DND-41 (cell line): ENCODE data around the gene ZNF652.

Experiments
- ATAC-seq: fragments of 200-7000 bp; cut with Tn5 transposase; 3 replicates; pipeline ENCODE4 v1.9.1; 2021; ENCODE audit warnings: low read depth; ENCODE audit not compliant: insufficient read depth
- DNase-seq: peaks from one replicate; pipeline ENCODE4 v3.0.0-alpha.2; 2020
- H2AFZ ChIP-seq: 2 replicates; pipeline ENCODE4 v1.6.0; 2012; ENCODE audit warnings: low read depth, low read length
- H3K27ac ChIP-seq: 2 replicates; pipeline ENCODE4 v1.5.1; 2012; ENCODE audit warnings: low read length, inconsistent platforms
- H3K27me3 ChIP-seq: fragments of 200-600 bp; sonication (generic); 2 replicates; pipeline ENCODE4 v1.6.0; 2012; ENCODE audit warnings: low read length, mild to moderate bottlenecking, inconsistent platforms; ENCODE audit not compliant: insufficient read depth, poor library complexity
- H3K36me3 ChIP-seq: 2 replicates; pipeline ENCODE4 v1.5.1; 2012; ENCODE audit warnings: low read length, inconsistent platforms; ENCODE audit not compliant: insufficient read depth
- H3K4me1 ChIP-seq: 2 replicates; pipeline ENCODE4 v1.5.1; 2012; ENCODE audit warnings: mild to moderate bottlenecking, low read length; ENCODE audit not compliant: insufficient read depth
- H3K4me2 ChIP-seq: 2 replicates; pipeline ENCODE4 v1.6.0; 2012; ENCODE audit warnings: mild to moderate bottlenecking, moderate library complexity, low read length, inconsistent platforms; ENCODE audit not compliant: insufficient read depth
- H3K4me3 ChIP-seq, 2 experiments: fragments of 200-600 bp in 1 of 2; shearing (Covaris generic) in 1 of 2; 2 replicates each; pipeline ENCODE4 v1.5.1; 2012 to 2016; ENCODE audit warnings: inconsistent platforms in 2 of 2, low read length in 2 of 2, mild to moderate bottlenecking in 2 of 2, low read depth in 1 of 2, moderate library complexity in 1 of 2
- H3K79me2 ChIP-seq: 2 replicates; pipeline ENCODE4 v1.6.0; 2012; ENCODE audit warnings: low read length, inconsistent platforms; ENCODE audit not compliant: insufficient read depth
- H3K9ac ChIP-seq: 2 replicates; pipeline ENCODE4 v1.6.0; 2012; ENCODE audit warnings: low read depth, mild to moderate bottlenecking, inconsistent platforms, low read length, moderate library complexity
- H3K9me3 ChIP-seq: 2 replicates; pipeline ENCODE4 v1.5.1; 2012; ENCODE audit warnings: low read length, moderate library complexity, mild to moderate bottlenecking, inconsistent platforms; ENCODE audit not compliant: insufficient read depth, severe bottlenecking
- H4K20me1 ChIP-seq: 2 replicates; pipeline ENCODE4 v1.6.0; 2012; ENCODE audit warnings: low read length; ENCODE audit not compliant: insufficient read depth
- CTCF ChIP-seq: IDR thresholded peaks from 2 replicates; pipeline ENCODE4 v1.5.1; 2012; ENCODE audit warnings: borderline replicate concordance, low read length, moderate library complexity, mild to moderate bottlenecking; ENCODE audit not compliant: poor library complexity, severe bottlenecking; ENCODE audit errors: extremely low read depth
- EZH2 ChIP-seq: IDR thresholded peaks from 3 replicates; pipeline ENCODE4 v1.6.1; 2012; ENCODE audit warnings: borderline replicate concordance, low read depth, mild to moderate bottlenecking, moderate library complexity, low read length, inconsistent platforms; ENCODE audit not compliant: severe bottlenecking

ZNF652 gene

GRCh38 chr17:49244839-49245238 is 117.2 kb downstream of the ZNF652 start:
- no peak overlapping the region for H3K4me2 ChIP-seq
- no peaks in the 10 kb centered on the region for H3K27me3 ChIP-seq
- ATAC-seq, result no peak
- DNase-seq, result no peak
- H3K4me1 ChIP-seq, result no peaks in the 10 kb centered on the region
- H3K4me3 ChIP-seq, result no peak overlapping the region
- no peaks in the 10 kb centered on the region for H4K20me1 ChIP-seq
- H3K36me3 ChIP-seq, result no peaks in the 10 kb centered on the region
- H3K9me3 ChIP-seq, result no peaks in the 10 kb centered on the region
- H3K27ac ChIP-seq, result no peak overlapping the region
- H3K79me2 ChIP-seq, result no peaks in the 10 kb centered on the region
- TF ChIP-seq EZH2, result no peak
- TF ChIP-seq CTCF, result no peak
- H2AFZ ChIP-seq, result no peak overlapping the region
- H3K9ac ChIP-seq, result no peak overlapping the region
